Ishikawa (cell line): ENCODE results near the gene ACACA.

Experiments
- CEBPB ChIP-seq: IDR thresholded peaks from 2 replicates; pipeline ENCODE4 v1.6.1; 2012
- CREB1 ChIP-seq: IDR thresholded peaks from 2 replicates; pipeline ENCODE4 v1.6.1; 2012; ENCODE audit warnings: low read depth
- EGR1 ChIP-seq: IDR thresholded peaks from 2 replicates; pipeline ENCODE4 v1.6.1; 2012
- EP300 ChIP-seq: IDR thresholded peaks from 2 replicates; pipeline ENCODE4 v1.6.1; 2012; ENCODE audit warnings: borderline replicate concordance
- FOXM1 ChIP-seq: IDR thresholded peaks from 2 replicates; pipeline ENCODE4 v1.6.1; 2012; ENCODE audit warnings: low read depth, borderline replicate concordance
- NFIC ChIP-seq: IDR thresholded peaks from 2 replicates; pipeline ENCODE4 v1.6.1; 2012
- RAD21 ChIP-seq: IDR thresholded peaks from 2 replicates; pipeline ENCODE4 v1.6.1; 2012; ENCODE audit warnings: low read depth
- TAF1 ChIP-seq: IDR thresholded peaks from 2 replicates; pipeline ENCODE4 v1.6.1; 2012; ENCODE audit warnings: low read depth, mild to moderate bottlenecking
- TCF12 ChIP-seq: IDR thresholded peaks from 2 replicates; pipeline ENCODE4 v1.6.1; 2012; ENCODE audit warnings: low read depth
- TEAD4 ChIP-seq: IDR thresholded peaks from 2 replicates; pipeline ENCODE4 v1.6.1; 2012
- YY1 ChIP-seq: IDR thresholded peaks from 2 replicates; pipeline ENCODE4 v1.6.1; 2012; ENCODE audit warnings: low read depth
- ZBTB7A ChIP-seq: IDR thresholded peaks from 2 replicates; pipeline ENCODE4 v1.6.1; 2012; ENCODE audit warnings: low read depth
- TF ChIP-seq, protein P1 (sequence below): IDR thresholded peaks from 2 replicates; pipeline ENCODE4 v1.6.1; 2012
- TF ChIP-seq, protein P2 (sequence below): IDR thresholded peaks from 2 replicates; pipeline ENCODE4 v1.6.1; 2012
- TF ChIP-seq, protein P3 (sequence below): IDR thresholded peaks from 2 replicates; pipeline ENCODE4 v1.6.1; 2012; ENCODE audit warnings: low read depth, mild to moderate bottlenecking

Gene ACACA

DNA sequence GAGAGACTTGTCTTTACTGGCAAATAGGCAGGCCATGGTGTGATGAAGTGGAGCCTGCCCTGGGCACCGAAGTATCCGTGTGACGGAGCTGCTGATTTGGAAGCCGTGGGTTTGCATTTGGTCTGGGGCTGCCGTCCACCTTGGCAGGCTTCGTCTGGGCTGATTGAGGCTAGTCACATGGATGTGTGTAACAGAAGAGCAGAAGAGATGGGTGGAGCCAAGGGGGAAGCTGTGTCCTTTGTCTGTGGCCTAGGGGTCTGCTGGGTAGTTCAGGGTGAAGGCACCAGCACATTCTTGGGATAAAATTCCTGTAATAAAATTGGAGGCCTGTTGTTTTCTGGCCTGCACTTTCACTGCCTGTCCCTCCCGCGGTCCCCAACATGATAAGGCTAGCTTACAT, 351.7 kb downstream of the ACACA start:
- no peak for TF ChIP-seq CREB1
- TF ChIP-seq TEAD4 = no peak
- TF ChIP-seq, protein P1, sequence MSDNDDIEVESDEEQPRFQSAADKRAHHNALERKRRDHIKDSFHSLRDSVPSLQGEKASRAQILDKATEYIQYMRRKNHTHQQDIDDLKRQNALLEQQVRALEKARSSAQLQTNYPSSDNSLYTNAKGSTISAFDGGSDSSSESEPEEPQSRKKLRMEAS = no peak
- TF ChIP-seq CEBPB = no peak
- TF ChIP-seq YY1 = no peak
- TF ChIP-seq ZBTB7A = no peak
- TF ChIP-seq RAD21 = no peak
- TF ChIP-seq, protein P2, sequence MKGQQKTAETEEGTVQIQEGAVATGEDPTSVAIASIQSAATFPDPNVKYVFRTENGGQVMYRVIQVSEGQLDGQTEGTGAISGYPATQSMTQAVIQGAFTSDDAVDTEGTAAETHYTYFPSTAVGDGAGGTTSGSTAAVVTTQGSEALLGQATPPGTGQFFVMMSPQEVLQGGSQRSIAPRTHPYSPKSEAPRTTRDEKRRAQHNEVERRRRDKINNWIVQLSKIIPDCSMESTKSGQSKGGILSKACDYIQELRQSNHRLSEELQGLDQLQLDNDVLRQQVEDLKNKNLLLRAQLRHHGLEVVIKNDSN = no peak
- TF ChIP-seq EGR1 = no peak
- TF ChIP-seq TCF12 = no peak
- TF ChIP-seq TAF1 = no peak
- TF ChIP-seq EP300 = no peak
- no peak for TF ChIP-seq NFIC

DNA sequence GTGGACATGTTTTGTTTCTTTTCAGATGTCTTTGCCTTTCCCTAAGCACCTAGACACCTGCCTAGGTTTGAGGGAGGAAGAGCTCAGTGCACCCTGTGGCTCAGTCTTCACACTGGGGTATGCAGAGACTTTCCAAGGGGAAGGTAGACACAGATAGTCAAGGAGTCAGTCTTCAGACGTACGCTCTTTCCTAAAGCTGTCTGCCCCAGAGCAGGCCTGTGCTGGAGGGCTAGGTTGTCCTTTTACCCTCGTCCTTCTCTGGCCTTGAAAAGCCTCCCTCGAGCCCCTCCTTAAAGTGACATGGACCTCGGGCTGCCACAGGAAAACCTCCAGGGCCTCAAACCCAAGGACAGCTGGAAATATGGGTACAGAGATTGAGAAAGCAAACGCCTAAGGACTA, 354.2 kb downstream of the ACACA start:
- TF ChIP-seq NFIC = no peak
- TF ChIP-seq, protein P2 = no peak
- TF ChIP-seq ZBTB7A = no peak
- TF ChIP-seq YY1 = no peak
- TF ChIP-seq EGR1 = no peak
- TF ChIP-seq FOXM1 = no peak
- TF ChIP-seq TAF1 = no peak
- TF ChIP-seq CEBPB = no peak
- no peak for TF ChIP-seq TCF12
- TF ChIP-seq EP300 = no peak
- TF ChIP-seq RAD21 = no peak
- TF ChIP-seq TEAD4 = no peak
- no peak for TF ChIP-seq CREB1
- TF ChIP-seq, protein P1 = no peak

DNA sequence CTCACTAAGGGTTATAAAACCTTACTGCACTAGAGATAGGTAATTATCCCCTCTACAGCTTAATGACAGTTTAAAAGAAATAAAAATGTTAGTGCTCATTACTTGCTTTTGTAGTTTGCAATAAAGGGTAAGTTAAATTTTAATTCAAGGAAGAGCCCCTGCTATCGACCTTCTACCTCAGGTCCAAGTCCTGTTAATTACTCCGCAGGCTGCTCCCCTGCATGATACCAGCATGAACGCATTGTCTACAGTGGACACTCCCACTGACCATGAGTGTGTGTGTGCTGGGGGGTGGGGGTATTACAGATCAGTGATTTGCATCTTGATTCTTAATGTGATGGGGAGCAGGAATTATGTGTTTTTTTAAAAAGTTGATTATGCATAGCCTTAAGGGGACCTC, 354.8 kb downstream of the ACACA start:
- TF ChIP-seq, protein P3, sequence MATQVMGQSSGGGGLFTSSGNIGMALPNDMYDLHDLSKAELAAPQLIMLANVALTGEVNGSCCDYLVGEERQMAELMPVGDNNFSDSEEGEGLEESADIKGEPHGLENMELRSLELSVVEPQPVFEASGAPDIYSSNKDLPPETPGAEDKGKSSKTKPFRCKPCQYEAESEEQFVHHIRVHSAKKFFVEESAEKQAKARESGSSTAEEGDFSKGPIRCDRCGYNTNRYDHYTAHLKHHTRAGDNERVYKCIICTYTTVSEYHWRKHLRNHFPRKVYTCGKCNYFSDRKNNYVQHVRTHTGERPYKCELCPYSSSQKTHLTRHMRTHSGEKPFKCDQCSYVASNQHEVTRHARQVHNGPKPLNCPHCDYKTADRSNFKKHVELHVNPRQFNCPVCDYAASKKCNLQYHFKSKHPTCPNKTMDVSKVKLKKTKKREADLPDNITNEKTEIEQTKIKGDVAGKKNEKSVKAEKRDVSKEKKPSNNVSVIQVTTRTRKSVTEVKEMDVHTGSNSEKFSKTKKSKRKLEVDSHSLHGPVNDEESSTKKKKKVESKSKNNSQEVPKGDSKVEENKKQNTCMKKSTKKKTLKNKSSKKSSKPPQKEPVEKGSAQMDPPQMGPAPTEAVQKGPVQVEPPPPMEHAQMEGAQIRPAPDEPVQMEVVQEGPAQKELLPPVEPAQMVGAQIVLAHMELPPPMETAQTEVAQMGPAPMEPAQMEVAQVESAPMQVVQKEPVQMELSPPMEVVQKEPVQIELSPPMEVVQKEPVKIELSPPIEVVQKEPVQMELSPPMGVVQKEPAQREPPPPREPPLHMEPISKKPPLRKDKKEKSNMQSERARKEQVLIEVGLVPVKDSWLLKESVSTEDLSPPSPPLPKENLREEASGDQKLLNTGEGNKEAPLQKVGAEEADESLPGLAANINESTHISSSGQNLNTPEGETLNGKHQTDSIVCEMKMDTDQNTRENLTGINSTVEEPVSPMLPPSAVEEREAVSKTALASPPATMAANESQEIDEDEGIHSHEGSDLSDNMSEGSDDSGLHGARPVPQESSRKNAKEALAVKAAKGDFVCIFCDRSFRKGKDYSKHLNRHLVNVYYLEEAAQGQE = no peak
- no peak for TF ChIP-seq EGR1
- TF ChIP-seq ZBTB7A = no peak
- no peak for TF ChIP-seq CREB1
- TF ChIP-seq NFIC = no peak
- TF ChIP-seq YY1 = no peak
- TF ChIP-seq EP300 = no peak
- TF ChIP-seq CEBPB = no peak
- no peak for TF ChIP-seq FOXM1
- TF ChIP-seq TEAD4 = no peak
- TF ChIP-seq TAF1 = no peak
- TF ChIP-seq TCF12 = no peak
- no peak for TF ChIP-seq RAD21
- TF ChIP-seq, protein P2 = no peak
- TF ChIP-seq, protein P1 = no peak

DNA sequence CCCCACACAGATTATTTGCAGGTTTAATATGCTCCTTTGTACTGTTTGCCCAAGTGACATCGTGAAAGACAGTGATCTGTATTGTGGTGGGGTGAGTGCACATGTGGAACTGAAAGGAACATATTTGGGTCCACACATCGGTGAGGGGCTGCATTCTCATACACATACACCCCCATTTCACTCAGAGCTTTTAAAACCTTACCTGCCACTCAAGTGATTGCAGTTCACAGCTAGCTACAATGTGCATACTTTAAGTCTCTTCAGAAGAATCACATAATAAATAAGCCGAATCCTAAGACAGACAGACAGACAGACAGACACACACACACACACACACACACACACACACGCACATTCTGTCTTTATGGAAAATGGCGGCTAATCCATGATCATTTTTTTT, 355.3 kb downstream of the ACACA start:
- TF ChIP-seq EP300 (no peak), CEBPB (no peak), YY1 (no peak), EGR1 (no peak), NFIC (no peak), ZBTB7A (no peak), CREB1 (no peak), TEAD4 (no peak), RAD21 (no peak), TAF1 (no peak), TCF12 (no peak), FOXM1 (no peak)
- TF ChIP-seq, protein P2 = no peak
- TF ChIP-seq, protein P1 = no peak
- TF ChIP-seq, protein P3 = no peak
